Ishikawa (cell line): ENCODE measurements around the gene PYHIN1.

Experiments used
- CEBPB ChIP-seq: IDR thresholded peaks from 2 replicates; pipeline ENCODE4 v1.6.1; 2012
- EGR1 ChIP-seq: IDR thresholded peaks from 2 replicates; pipeline ENCODE4 v1.6.1; 2012
- YY1 ChIP-seq: IDR thresholded peaks from 2 replicates; pipeline ENCODE4 v1.6.1; 2012; ENCODE audit warnings: low read depth

GRCh38 chr1:159012495-159012894 lies 81.1 kb downstream of the PYHIN1 start:
- TF ChIP-seq EGR1 = no peak
- no peak for TF ChIP-seq YY1
- TF ChIP-seq CEBPB = no peak
